Retina (tissue), 1 donor: ENCODE measurements around the gene COA1.
"Not testable (repeated sequence)": the region's sequence is repeated elsewhere in the genome, so short reads cannot be mapped to it uniquely, and the experiment has no call there.

Experiments
- DNase-seq: peaks from one replicate; pipeline ENCODE4 v3.0.0-alpha.2; 2016

Gene COA1

GRCh38 chr7:43758029-43758821 lies 28.9 kb upstream of the COA1 start, which contains the start of gene BLVRA:
Gene BLVRA (plus strand): TSS chr7:43758680. CDS start chr7:43771159, 12,479 bp downstream.
- peak; percentile 68 for DNase-seq

GRCh38 chr7:43757073-43757720 lies 27.9 kb upstream of the COA1 start:
- no peak for DNase-seq

DNA sequence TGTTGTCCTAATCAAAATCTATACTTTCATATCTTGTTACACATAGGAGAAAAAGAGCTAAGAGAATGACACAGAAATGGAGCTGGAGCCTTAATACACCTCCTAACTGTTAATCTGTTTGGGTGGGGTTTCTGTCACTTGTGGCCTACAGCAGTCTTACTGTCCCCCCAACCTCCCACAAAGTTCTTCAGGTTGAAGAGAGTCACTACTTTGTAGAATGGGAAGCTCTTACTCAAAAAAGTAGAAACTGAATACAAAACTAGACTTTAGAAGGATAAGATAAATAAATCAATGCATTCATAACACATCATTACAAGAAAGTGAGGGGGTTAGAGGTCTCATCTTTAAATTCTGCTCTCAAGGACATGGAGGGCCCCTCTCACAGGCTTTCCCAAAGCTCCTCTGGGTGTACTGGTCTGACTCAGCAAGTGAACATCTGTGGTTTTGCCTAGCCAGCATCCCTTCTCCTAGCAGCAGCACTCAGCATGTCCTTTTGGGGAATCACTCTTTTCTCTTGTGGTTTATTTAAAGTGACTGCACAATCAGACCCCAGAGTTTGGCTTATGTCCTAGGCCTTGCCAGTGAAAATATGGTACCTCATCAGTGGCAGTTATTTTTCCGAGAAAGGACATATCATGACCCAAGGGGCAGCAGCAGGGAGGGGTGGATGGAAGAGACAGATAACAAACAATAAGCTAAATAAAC lies 27.2 kb upstream of the COA1 start:
- DNase-seq, result no peak

GRCh38 chr7:43754596-43754995 lies 25.3 kb upstream of the COA1 start:
- DNase-seq, result no peak

GRCh38 chr7:43753843-43754242 lies 24.5 kb upstream of the COA1 start:
- DNase-seq, result no peak

- no peak for DNase-seq
These were observed 24.0 kb upstream of the COA1 start for GRCh38 chr7:43753271-43753810.

- no peak for DNase-seq
These were observed 23.1 kb upstream of the COA1 start for GRCh38 chr7:43752411-43752810.

DNA sequence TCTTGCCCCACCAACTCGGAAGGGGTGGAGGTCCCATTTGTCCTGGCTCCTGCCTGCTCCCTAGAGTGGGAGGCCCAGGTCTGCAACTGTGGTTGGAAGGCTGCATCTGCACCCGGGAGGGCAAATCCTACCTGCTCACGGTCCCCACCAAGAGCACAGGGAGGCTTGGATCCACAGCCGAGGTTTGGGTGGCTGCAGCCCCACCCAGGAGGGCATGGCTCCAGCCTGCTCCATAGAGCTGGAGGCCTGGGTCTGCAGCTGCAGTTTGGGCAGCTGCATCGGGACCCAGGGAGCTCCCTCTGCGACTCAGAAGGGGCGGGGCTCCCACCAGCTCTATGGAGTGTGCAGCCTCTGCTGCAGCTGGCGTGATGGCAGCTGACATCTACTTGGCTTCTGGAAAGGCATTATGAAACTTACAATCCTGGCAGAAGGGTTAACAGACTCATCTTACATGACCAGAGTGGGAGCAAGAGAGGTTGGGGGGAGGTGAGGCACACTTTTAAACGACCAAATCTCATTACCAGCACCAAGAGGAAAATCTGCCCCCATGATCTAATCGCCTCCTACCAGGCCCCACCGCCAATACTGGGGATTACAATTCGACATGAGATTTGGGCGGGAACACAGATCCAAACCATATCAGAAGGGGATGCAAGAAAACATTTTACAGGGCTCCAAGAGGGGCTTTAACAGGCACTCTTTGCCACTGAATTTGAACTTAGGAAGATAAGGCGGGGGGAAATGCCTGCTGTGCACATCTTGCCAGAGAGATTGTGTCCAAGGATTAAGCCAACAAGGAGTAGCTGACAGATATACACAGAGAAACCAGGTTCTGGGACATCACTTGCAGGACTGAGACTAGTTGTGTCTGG lies 20.9 kb upstream of the COA1 start:
- DNase-seq, result no peak

- DNase-seq, result no peak
These were observed 20.1 kb upstream of the COA1 start for GRCh38 chr7:43749383-43749940.

DNA sequence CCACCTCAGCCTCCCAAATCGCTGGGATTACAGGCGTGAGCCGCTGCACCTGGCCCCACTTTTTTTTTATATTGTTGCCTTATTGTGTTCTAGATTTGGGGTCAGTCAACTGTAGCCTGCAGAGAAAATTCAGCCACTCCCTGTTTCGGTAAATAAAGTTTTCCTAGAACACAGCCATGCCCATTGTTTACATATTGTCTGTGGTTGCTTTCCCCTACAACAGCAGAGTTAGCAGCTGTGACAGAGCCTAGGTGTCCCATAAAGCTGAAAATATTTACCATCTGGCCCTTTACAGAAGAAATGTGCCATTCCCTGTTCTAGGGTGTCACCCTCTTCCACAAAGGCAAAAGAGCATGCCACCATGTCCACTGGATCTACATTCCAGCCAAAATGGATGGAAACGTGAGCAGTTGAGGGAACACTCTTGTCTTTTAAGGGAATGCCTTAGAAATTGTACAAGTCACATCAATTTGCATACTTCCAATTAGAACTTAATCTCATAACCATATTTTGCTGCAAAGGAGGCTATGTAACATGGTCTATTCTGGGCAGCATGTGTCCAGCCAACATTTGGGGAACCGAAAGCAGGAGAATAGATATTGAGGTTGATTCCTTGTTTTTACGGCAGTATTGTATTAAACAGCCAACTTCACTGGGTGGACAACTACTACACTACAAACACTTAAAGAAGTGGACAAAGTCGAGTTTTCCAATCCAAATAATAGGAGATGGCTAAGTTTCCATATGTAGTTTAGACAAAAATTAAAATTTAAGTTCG lies 18.2 kb upstream of the COA1 start:
- DNase-seq, result no peak

DNA sequence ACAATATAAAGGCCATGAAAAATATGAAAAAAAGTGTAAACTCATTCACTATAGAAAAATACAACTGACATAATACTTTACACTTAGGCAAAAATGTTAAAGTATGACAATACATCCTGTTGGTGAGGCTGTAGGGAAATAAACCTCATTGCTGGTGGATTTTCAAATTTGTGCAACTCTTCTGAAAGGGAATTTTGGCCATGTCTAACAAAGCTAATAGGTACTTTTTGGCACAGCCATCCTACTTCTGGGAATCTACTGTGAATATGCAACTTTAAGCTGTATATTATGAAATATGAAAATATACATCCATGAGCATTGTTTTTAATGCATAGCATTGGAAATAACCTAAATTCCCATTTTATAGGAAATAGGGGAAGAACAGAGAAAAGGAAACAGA lies 13.4 kb upstream of the COA1 start:
- DNase-seq, result no peak

GRCh38 chr7:43737467-43738127 lies 8.3 kb upstream of the COA1 start:
- no peak for DNase-seq

DNA sequence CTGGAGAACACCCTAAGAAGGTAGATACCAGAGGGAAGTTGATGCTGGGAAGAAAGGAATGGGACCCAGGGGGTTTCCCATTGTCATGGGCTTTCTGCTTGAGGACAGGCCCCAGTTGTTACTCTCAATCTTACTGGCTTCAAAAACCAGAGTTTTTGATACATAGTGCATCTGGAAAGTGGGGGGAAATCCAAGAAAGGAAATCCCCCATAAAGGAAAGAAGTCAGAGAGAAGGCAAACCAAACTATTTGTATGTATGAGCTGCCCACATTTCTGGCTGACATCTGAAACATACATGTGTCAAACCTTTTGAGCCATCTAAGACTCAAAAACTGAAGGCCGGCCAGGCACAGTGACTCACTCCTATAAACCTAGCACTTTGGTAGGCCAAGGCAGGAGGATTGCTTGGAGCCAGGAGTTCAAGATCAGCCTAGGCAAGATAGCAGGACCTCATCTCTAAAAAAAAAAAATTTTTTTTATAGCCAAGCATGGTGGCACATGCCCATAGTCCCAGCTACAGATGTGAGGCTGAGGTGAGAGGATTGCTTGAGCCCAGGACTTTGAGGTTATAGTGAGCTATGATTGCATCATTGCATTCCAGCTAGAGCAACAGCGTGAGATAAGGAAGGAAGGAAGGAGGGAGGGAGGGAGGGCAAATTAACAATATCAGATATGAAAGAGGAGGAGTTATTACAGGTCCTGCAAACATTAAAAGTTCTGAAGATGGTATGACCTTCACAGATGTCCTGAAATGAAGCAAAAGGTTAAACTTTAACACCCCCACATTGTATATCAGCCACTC lies 6.7 kb upstream of the COA1 start:
- no peak for DNase-seq

GRCh38 chr7:43735403-43735801 lies 6.1 kb upstream of the COA1 start:
- no peak for DNase-seq

- not testable (repeated sequence) for DNase-seq
These were observed 5.4 kb upstream of the COA1 start for GRCh38 chr7:43734575-43735332.

DNA sequence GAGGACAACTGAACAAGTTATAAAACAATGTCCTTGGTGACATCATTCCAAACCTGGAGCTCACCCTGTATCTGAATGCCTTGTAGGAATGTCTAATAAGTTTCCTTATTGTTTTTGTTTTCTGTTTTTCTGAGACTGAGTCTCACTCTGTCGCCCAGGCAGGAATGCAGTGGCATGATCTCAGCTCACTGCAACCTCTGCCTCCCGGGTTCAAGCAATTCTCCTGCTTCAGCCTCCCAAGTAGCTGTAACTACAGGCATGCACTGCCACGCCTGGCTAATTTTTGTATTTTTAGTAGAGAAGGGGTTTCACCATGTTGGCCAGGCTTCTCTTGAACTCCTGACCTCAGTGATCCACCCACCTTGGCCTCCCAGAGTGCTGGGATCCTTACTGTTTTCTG lies 2.2 kb upstream of the COA1 start:
- not testable (repeated sequence) for DNase-seq

- DNase-seq, result no peak
These were observed 563 bp upstream of the COA1 start for GRCh38 chr7:43729924-43730248.

DNA sequence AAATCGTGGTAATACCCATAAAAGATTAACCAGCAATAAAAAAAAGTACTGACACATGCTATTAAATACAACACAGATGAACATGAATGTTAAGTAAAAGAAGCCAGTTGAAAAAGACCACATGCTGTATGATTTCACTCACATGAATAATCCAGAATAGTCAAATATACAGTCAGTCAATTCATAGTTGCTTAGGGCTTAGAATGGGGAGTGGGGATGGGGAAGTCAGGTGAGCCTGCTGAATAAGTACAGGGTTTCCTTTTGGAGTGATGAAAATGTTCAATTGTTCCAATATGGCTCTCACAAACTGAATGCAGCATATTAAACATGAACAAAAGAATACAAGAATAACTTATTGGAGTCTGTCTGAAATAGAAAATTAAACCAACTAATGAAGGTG lies 1.8 kb downstream of the COA1 start:
- no peak for DNase-seq

GRCh38 chr7:43727003-43727402 lies 2.3 kb downstream of the COA1 start:
- no peak for DNase-seq
